Measurements from ENCODE around the gene CSRP2.

The CSRP2 gene

DNA sequence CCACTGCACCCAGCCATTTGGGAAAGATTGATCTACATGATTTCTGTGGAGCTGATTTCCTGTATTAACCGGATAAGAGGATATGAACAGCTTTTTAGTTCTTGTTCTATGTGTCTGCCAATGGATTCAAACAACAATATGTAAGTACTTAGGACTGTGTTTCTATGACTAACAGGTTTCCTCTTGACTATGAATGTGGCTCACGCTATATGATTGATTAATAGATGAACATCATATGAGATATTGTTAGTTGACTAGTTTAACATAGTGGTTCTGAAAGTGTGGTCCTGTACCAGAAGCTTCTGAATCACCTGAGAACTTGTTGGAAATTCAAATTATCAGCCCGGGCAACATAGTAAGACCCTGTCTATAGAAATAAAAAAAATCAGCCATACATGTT lies 12.8 kb upstream of the CSRP2 start:
- DNase-seq (ENCODE audit: low read depth in 3 of 3): no peak

DNA sequence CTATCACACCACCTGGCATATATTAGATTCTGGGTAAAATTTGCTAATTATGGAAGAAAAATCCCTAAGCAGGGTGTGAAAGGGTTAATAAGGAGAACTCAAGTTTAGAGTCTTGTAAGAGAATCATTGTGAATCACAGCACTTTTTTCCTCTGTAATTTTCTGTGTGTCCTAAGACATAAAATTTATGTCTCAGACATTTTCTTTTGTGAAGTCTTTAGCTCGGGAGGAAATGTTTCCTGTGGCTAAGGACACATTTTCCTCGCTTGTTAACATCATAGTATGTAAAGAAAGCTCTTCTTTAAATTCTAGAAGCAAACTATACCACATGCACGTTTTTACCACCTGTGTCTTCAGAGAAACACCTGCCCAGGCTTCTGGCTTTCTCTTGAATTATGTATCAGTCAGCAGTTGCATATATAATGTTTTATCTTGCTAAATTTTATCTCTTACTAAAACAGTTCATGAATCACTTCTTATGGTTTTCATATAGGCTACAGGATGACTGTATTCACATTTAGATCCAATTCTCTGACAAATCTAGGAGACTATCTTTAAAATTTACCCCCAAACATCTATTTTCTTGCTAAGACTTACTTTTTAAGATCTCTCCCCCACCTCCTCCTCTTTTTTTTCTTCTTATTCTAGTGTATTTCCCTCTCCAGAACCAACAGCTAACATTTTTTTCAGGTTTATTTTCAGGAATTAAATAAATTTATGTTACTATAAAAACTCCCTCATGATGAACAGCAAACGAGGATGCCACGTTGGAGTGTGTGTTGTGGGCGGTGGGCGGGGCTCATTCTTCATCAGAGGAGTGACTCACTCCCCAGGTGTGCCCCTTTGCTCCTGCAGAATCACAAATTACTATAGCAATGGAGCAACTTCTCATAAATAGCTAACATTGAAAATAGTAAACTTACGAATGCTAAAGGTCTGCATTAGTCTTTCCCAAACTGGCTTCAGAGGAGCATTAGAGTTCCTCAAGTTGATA lies 11.6 kb upstream of the CSRP2 start:
- peak in 2 of 3 experiments; percentile 35 to 52 for DNase-seq (ENCODE audit: low read depth in 3 of 3)

DNA sequence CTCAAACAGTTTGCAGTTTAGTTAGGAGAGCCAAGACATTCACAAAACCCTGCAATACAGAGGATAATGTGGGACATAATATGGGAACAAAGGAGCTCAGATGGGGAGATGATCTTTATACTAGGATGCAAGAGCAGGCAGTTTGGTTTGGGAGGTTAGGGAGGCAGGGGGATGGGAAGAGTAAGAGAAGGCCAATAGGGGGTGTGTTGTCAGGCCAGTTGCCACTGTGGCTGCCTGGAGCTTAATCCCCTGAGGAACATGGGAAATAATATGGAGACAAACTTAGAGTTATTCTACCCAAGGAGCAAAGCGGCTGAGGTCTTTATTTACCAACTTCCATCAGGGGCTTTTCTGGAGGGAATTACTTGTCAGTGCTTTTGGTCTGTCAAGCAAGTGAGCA lies 10.0 kb upstream of the CSRP2 start:
- no peak for DNase-seq (ENCODE audit: low read depth in 3 of 3)

DNA sequence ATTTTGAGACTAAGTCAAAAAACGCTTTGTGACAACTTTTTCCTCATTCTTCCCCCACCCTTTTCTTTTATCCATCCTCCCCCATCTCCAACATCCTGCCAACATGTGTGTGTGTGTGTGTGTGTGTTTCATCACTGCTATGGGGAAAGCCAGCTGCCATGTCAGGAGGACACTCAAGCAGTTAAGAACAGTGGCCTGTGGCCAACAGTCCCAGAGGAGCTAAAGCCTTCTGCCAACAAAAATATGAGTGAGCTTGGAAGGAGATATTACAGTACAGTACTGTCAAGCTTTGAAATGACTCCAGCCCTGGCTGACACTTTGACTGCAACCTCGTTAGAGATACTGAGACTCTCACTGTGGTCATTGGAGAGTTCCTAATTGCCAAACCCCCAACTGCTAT lies 5.0 kb upstream of the CSRP2 start:
- DNase-seq (ENCODE audit: low read depth in 3 of 3): no peak

DNA sequence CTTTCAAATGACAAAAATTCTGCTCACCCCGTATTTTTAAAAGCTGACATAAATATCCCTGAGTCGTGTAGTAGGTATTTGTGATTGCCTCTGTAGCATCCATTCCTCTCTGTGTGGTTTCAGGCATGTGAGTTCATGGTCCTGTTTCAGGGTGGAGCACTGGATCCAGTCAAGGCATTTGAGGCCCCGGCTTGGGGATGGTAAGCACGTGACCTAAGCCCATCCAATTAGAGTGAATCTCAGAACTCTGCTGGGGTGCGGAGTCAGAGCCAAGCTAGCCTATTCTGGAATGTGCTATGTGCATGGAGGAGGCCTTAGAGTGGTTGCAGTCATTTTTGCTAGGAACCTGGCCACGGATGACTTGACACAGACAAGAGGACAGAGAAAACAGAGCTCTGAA lies 4.3 kb upstream of the CSRP2 start:
- no peak for DNase-seq (ENCODE audit: low read depth in 3 of 3)

DNA sequence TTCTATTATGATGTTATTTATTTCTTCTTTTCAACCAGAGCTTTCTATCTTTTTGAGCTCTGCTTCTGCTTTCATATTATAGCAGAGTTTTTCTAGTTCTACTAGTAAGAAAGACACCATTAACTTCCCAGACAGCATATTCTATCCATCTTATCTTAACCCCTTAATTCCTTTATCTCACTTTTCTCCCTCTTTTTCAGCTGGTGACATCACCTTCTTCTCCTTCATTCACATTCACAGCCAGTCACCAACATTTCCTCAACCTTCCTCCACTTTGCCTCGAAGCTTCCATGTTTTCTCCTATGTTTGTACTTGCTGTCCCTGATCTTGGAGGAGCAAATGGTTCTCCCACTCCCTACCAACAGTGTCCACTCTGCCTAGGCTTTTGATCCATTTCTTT lies 3.5 kb upstream of the CSRP2 start:
- no peak for DNase-seq (ENCODE audit: low read depth in 3 of 3)

DNA sequence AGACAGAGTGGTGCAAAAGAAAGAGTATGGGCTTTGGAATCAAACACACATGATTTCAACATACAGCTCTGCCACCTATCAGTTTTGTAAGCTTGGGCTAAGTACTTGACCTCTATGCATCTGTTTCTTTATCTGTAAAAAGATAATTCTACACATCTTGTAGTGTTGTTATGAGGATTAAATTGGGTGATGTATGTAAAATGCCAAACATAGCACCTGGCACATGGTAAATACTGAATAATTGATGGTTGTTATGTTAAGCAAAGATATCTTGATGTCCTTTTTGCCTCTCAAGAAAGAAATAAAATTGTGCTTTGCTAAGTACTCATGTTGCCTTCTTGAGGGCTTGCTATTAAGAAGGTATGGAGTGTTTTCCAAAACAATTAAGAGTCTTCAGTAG lies 2.3 kb upstream of the CSRP2 start:
- no peak for DNase-seq (ENCODE audit: low read depth in 3 of 3)

DNA sequence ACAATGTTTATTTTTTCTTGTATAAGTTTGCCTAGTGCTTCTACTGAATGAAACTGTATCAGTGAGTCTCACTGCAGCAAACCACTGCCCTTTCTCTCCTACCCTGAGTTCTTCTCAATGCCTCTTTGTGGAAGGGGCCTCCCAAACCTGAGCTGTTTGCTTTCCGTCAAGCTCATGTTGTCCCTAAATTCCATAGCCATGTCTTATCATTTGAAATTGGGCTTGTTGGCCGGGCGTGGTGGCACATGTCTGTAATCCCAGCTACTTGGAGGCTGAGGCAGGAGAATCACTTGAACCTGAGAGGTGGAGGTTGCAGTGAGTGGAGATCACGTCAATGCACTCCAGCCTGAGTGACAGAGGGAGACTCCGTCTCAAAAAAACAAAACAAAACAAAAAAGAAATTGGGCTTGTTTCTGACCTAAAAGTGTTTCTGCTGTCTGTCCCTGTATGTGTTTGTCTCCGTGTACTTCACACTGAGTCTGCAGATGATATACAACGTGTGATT lies 1.8 kb upstream of the CSRP2 start:
- no peak for DNase-seq (ENCODE audit: low read depth in 3 of 3)

DNA sequence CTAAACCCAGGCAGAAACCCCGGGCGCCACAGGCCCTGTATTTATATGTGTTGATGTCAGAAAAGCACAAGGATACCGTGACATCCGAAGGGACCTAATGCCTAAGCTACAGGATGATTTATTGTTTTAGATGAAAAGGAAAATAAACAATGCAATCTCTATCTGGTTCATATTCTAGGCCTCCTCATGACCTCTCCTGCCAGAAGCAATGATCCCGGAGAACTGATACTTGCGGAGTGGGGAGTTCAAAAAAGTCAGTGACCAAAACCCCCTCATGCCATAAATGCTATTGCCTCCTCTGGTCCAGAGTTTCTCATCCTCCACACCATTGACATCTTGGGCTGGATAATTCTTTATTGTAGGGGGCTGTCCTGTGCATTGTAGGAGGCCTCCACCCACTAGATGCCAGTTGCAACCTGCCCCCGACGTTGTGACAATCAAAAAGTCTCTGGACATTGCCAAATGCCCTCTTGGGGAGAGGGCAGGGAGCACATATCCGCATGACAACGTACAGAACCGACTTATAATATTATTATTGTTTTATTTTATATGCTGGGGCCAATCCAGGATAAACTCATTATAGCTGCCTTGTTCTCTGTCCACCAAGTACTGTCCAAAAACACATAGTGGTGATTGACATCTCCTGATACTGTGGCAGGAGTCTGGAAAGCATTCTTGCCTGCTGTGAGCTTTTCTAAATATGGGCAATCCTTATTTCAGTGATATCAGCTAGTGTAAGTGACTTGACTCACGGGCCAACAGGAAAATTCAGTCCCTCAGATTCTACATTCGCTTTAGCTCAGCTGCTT lies 1.1 kb upstream of the CSRP2 start:
- DNase-seq (ENCODE audit: low read depth in 3 of 3): no peak

DNA sequence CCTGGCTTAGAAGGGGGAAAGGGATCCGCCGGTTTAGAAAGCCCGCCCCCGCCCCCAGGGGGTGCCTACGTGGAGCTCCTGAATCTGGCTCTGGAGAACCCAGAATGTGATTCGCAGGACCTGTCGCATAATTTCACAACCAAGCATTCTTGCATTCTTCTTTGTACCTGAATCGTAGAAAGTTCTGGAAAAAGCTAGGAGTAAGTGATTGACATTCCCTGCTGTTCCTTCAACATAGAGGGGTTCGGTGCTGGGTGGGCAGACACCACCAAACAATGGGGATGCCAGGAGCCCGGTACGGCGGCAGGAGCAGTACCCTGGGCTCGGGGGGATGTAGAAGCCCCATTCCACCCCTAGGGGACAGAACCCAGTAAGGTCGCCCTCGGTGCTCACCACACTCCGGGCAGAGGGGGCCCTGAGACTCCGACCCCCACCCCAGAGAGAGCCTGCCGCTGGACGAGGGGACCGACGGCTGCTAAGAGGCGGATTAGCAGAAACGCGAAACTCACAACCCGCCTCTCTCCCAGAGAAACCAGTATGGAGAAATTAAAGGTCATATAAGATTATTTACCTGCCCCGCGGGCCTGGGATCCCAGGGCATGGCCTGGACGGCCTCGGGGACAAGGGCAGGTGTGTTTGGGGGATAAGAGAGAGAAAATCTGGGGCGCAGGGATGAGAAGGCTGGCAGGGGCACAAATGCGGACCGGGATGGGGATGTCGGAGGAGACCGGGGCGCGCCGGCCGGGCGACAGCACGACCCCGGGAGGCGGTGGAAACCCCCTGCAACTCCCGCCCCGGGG lies 520 bp downstream of the CSRP2 start:
- DNase-seq (ENCODE audit: low read depth in 3 of 3): no peak

DNA sequence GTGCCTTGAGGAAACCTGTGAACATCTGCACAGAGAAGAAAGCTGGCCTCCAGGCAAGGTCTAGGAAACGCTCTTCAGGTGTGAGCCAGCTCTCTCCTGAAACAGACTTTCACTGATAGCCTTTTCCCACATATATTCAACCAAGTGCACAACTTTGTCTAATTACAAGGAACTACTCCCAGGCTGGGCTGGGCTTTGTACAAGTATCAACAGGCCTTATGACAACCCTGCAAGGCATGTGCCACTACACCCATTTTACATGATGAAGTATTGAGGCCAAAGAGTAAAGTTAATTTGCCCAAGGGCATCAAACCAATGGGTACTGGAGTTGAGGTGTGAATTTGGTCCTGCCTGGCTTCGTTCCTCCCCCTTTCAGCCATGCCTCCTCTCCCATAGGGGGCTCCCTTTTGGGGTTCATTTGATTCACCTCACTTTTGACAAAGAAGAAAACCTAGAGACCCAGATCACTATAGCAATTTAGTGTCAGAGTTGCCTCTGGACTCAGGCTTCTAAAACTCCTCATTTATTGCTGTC lies 2.1 kb downstream of the CSRP2 start:
- DNase-seq (ENCODE audit: low read depth in 3 of 3): no peak

DNA sequence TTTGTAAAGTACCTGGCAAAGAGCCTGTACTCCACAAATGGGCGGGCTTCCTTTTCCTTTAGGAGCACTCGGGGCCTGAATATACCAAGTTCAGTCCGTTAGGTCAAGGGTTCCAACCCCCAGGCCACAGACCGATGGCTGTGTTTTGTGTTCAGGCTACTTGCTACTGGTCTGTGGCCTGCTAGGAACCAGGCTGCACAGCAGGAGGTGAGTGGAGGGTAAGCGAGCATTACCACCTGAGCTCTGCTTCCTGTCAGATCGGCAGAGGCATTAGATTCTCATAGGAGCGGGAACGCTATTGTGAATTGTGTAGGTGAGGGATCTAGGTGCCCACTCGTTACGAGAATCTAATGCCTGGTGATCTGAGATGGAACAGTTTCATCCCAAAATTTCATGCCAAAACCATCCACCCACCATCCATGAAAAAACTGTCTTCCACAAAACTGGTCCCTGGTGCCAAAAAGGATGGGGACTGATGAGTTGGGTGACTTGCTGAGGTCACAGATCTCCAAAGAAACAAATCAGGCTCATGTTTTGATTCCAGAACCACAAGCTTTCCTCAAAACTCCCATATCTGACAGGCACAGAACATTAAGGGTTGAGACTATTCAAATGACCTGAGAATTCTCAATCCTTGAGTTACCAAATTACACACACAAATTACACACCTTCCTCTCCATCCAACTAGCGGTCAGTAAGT lies 4.2 kb downstream of the CSRP2 start:
- DNase-seq (ENCODE audit: low read depth in 3 of 3): no peak

DNA sequence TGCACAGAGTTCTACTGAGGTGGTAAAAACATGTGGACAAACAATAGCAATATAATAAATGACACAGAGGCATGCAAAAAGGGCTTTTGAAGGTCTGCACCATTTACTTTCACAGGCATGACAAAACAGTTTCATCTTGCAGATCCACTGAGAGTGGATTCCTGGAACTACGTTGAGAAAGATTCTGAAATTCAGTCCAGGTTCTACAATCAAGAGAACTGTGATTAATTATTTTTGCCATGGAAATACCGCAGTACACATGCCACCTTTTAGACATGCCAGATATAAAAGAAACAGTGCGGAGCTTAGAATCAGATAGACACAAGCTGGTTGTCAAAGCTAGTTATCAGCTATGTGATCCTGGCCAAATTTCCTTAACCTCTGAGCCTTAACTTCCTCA lies 4.8 kb downstream of the CSRP2 start:
- no peak for DNase-seq (ENCODE audit: low read depth in 3 of 3)

DNA sequence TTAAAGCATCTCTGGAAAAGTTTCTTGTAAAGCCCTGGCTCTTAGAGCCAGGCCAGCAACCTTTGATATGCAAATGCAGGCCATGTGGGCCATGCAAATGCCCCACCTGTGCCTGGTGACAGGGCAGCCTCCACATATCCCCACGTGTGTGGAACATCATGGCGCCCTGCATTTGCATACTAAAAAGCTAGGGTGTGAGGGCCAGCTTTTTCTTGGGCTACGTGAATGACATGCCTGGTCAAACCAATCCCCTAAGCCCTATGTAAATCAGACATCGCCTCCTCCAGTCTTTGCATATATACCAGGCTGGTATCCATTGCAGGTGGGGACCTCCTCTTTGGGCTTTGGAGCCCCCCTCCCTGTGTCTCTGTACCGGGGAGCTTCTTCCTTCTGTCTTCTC lies 6.4 kb downstream of the CSRP2 start:
- DNase-seq (ENCODE audit: low read depth in 3 of 3): no peak

DNA sequence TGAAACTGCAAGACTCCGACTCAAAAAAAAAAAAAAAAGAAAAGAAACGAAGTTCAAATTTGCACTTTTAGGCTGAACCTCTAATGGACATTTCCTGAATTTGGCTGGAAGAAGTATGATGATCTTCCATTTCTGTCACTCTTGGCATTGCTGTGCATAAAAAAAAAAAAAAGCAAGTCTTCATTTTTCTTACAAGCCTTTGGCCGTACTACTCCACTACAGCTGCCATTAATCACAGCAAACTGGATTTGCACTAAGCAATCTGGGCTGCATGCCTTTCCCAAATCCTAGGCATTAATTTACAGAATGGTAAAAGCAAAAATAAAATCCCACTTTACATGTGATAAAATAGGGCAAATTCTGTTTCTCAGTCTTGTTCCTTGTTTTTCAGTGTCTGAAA lies 7.1 kb downstream of the CSRP2 start:
- DNase-seq (ENCODE audit: low read depth in 3 of 3): no peak

DNA sequence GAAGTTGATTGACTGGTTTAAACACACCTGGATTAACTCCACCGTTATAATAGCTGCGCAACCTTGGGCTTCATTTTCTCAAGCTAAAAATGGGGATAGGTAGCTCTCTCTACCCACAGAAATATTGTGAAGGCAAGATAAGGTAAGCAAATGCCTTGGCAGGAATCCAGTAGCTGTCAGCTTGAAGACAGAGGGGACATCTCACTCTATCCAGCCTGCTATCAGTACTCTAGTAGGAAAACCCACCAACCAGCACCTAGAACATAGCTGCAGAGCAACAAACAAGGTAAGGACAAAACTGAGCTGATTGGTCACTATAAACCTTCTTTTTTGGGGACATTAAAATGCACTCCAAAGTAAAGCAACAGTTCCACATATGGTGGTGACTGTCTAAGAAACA lies 7.7 kb downstream of the CSRP2 start:
- no peak for DNase-seq (ENCODE audit: low read depth in 3 of 3)

DNA sequence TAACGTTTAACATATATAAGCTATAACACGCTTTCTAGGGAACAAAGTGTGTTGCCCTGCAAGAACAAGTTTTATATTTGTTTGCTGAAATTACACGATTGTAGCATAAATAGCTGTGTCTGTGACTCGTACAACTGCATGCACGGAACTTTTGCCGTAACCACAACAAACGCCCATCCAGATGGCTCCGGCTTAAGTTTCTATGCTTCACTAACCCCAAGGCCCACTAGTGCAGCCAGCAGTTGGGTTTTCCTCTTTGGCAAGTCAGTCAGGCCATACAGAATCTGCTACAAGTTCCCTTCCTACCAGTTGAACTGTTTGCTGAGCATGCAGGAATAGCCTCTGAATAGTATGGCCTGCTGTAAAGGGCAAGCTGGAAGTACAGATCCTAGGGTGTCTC lies 12.1 kb downstream of the CSRP2 start:
- no peak for DNase-seq (ENCODE audit: low read depth in 3 of 3)

DNA sequence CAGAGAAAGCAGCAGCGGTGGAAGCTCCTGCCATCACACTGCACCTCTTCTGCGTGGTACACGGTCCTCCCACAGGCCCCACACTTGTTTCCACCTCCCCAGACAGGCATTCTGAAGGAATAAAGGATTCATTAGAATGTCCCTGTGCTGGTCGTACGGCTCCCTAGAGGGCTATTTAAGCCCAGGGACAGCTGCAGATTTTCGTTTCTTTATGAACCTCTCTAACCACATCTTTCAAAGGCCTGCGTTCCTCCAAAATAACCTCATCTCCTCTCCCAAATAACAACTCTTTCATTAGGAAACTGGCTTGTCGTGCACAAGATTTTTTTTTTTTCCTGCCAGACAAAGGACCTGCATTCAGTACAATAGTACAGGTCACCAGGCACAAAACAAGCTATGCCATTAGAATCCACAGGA lies 12.7 kb downstream of the CSRP2 start:
- DNase-seq (ENCODE audit: low read depth in 3 of 3): no peak

DNA sequence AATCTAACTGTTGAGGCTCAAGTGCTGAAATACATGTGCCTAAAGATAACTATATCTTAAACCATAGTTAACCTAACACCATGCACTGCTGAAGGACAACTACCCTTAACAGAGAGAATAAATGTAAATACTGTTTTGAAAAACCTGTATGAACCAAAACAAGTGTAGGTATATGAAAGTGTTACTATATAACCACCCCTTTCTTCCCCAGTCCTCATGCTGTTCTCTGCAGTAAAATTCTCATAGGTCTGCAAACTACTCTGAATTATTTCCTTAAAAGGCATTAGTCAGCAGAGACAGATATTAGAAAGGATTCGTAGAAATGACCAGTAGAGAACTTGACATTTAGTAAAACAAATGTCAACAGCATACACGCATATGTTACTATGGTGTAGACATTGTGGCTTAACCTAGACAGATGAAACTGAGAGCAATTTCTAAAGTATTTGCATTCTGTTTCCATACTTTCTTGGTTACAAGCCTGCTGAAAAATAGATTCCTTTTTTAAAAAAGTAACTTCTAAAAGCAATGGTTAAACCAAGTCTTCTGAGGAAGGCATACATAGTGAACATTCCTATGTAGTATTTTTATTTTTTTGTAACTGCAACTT lies 13.9 kb downstream of the CSRP2 start:
- DNase-seq (ENCODE audit: low read depth in 3 of 3): no peak

DNA sequence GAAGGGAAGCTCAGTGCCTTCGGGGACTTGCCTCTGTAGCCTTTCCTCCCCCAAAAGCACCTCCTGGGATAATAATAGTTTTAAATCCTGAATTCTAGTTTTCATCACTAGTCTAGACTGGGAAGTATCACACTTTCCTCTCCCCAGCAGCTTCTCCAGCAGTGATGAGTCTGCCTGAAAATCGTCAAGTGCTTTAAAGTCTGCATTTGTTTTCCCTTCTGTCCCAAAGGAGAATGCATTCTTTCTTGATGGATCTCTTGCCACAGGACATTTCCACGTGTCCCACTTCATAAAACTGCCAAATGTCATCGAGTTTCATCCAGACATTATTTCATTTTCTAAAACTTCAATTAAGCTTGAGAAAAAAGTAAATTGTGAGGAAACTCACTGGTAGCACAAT lies 15.0 kb downstream of the CSRP2 start:
- no peak for DNase-seq (ENCODE audit: low read depth in 3 of 3)
